ENCODE measurements around the gene ANKS1A. TPM values are rescaled to one million over a fixed set of nuclear protein-coding genes. Genes with fewer than 3 reads are reported as not detected.

Gene ANKS1A
- total RNA-seq, 3 donors from 2014 or later (not counting 1 experiment from before 2014, with no cell fraction given), result 10.4 to 11.5 (median 10.9) TPM

GRCh38 chr6:35082733-35083403, 193.8 kb downstream of the ANKS1A start:
- WGBS (ENCODE audit: insufficient coverage), result 97% methylated on average over 13 of the region's 13 CpGs
- ATAC-seq (no peak), DNase-seq (peak in 1 of 2 donors; percentile 3)
- Mint-ChIP-seq H3K4me3 (no peak overlapping the region), H3K27me3 (ENCODE audit: low read depth in 2 of 2) (no peaks in the 10 kb centered on the region), H3K4me1 (peaks cover 0 to 4% of the 10 kb centered on the region in 2 donors), H3K36me3 (no peaks in the 10 kb centered on the region), H3K9me3 (no peaks in the 10 kb centered on the region), H3K27ac (no peak overlapping the region)
- Histone ChIP-seq H3K9me3 (ENCODE audit: control insufficient read depth, insufficient read depth, low read length) (no peaks in the 10 kb centered on the region), H3K36me3 (ENCODE audit: control insufficient read depth, insufficient read depth, low read length) (peaks cover 55% of the 10 kb centered on the region), H3K4me1 (ENCODE audit: control insufficient read depth, insufficient read depth, low read length) (no peaks in the 10 kb centered on the region), H3K27me3 (ENCODE audit: control insufficient read depth, insufficient read depth, low read length) (no peaks in the 10 kb centered on the region), H3K4me3 (ENCODE audit: low read length) (no peak overlapping the region), H3K27ac (ENCODE audit: low read length) (no peak overlapping the region)
- intact Hi-C loops (cut with micrococcal nuclease), result no loop called here
- TF ChIP-seq CTCF (IDR thresholded peaks at IDR 0.05), result no peak

- no peaks in the 10 kb centered on the region for H3K36me3 Mint-ChIP-seq
- 93% methylated on average over 8 of the region's 9 CpGs for WGBS (ENCODE audit: insufficient coverage)
- no peak overlapping the region for H3K4me3 Mint-ChIP-seq
- DNase-seq (peak in 1 of 2 donors; percentile 2), ATAC-seq (no peak)
- Histone ChIP-seq H3K4me3 (ENCODE audit: low read length) (no peak overlapping the region), H3K27ac (ENCODE audit: low read length) (no peak overlapping the region), H3K9me3 (ENCODE audit: control insufficient read depth, insufficient read depth, low read length) (no peaks in the 10 kb centered on the region), H3K36me3 (ENCODE audit: control insufficient read depth, insufficient read depth, low read length) (peaks cover 54% of the 10 kb centered on the region), H3K4me1 (ENCODE audit: control insufficient read depth, insufficient read depth, low read length) (no peaks in the 10 kb centered on the region), H3K27me3 (ENCODE audit: control insufficient read depth, insufficient read depth, low read length) (no peaks in the 10 kb centered on the region)
- TF ChIP-seq CTCF (IDR thresholded peaks at IDR 0.05), result no peak
- intact Hi-C loops (cut with micrococcal nuclease), result no loop called here
- H3K27ac Mint-ChIP-seq, result no peak overlapping the region
- H3K9me3 Mint-ChIP-seq, result no peaks in the 10 kb centered on the region
- H3K27me3 Mint-ChIP-seq (ENCODE audit: low read depth in 2 of 2), result no peaks in the 10 kb centered on the region
- H3K4me1 Mint-ChIP-seq, result peaks cover 0 to 4% of the 10 kb centered on the region in 2 donors
These were observed 194.5 kb downstream of the ANKS1A start for GRCh38 chr6:35083507-35083906.

GRCh38 chr6:35084041-35084491, 195.0 kb downstream of the ANKS1A start:
- intact Hi-C loops (cut with micrococcal nuclease), result no loop called here
- peaks cover 48% of the 10 kb centered on the region for H3K36me3 ChIP-seq (ENCODE audit: control insufficient read depth, insufficient read depth, low read length)
- Mint-ChIP-seq H3K4me1 (peaks cover 0 to 4% of the 10 kb centered on the region in 2 donors), H3K4me3 (no peak overlapping the region), H3K36me3 (no peaks in the 10 kb centered on the region), H3K9me3 (no peaks in the 10 kb centered on the region), H3K27ac (no peak overlapping the region), H3K27me3 (ENCODE audit: low read depth in 2 of 2) (no peaks in the 10 kb centered on the region)
- peak in 1 of 2 donors; percentile 7 for DNase-seq
- no peaks in the 10 kb centered on the region for H3K4me1 ChIP-seq (ENCODE audit: control insufficient read depth, insufficient read depth, low read length)
- H3K9me3 ChIP-seq (ENCODE audit: control insufficient read depth, insufficient read depth, low read length), result no peaks in the 10 kb centered on the region
- no peak overlapping the region for H3K27ac ChIP-seq (ENCODE audit: low read length)
- 94% methylated on average over 14 of the region's 14 CpGs for WGBS (ENCODE audit: insufficient coverage)
- no peak for TF ChIP-seq CTCF (IDR thresholded peaks at IDR 0.05)
- H3K27me3 ChIP-seq (ENCODE audit: control insufficient read depth, insufficient read depth, low read length), result no peaks in the 10 kb centered on the region
- H3K4me3 ChIP-seq (ENCODE audit: low read length), result no peak overlapping the region
- no peak for ATAC-seq

All from natural killer cell (primary cell).